HG03457 (cell line): Measurements from ENCODE around the gene CENPB.

Experiments
- ATAC-seq: cut with Tn5 transposase; IDR thresholded peaks from one replicate; pipeline ENCODE4 v1.9.1; 2021; ENCODE audit warnings: moderate number of reproducible peaks; ENCODE audit not compliant: unreplicated experiment

Gene CENPB

GRCh38 chr20:3812259-3812681 lies 25.7 kb upstream of the CENPB start:
- no peak for ATAC-seq

- ATAC-seq = no peak
Measured at GRCh38 chr20:3811467-3812258, 25.1 kb upstream of the CENPB start.

- ATAC-seq = no peak
Measured at GRCh38 chr20:3808544-3808943, 22.0 kb upstream of the CENPB start.

- no peak for ATAC-seq
Measured at GRCh38 chr20:3804781-3805180, 18.2 kb upstream of the CENPB start.

- no peak for ATAC-seq
Measured at GRCh38 chr20:3804254-3804751, 17.8 kb upstream of the CENPB start.

GRCh38 chr20:3803854-3804253 lies 17.3 kb upstream of the CENPB start:
- no peak for ATAC-seq

- ATAC-seq = no peak
Measured at GRCh38 chr20:3803289-3803688, 16.7 kb upstream of the CENPB start.

GRCh38 chr20:3802524-3803239 lies 16.1 kb upstream of the CENPB start:
- ATAC-seq = no peak

- no peak for ATAC-seq
Measured at GRCh38 chr20:3801846-3802245, 15.3 kb upstream of the CENPB start.

GRCh38 chr20:3801299-3801698 lies 14.8 kb upstream of the CENPB start:
- no peak for ATAC-seq

GRCh38 chr20:3800878-3801260 lies 14.3 kb upstream of the CENPB start:
- no peak for ATAC-seq

GRCh38 chr20:3800256-3800877 lies 13.8 kb upstream of the CENPB start:
- no peak for ATAC-seq

GRCh38 chr20:3798908-3799248 lies 12.3 kb upstream of the CENPB start:
- no peak for ATAC-seq

- ATAC-seq = no peak
Measured at GRCh38 chr20:3798373-3798768, 11.8 kb upstream of the CENPB start.

- ATAC-seq = no peak
Measured at GRCh38 chr20:3797592-3798372, 11.2 kb upstream of the CENPB start.

GRCh38 chr20:3797226-3797545 lies 10.6 kb upstream of the CENPB start:
- ATAC-seq = no peak

GRCh38 chr20:3796477-3797225 lies 10.1 kb upstream of the CENPB start:
- ATAC-seq = no peak

GRCh38 chr20:3795511-3796468 lies 9.2 kb upstream of the CENPB start, which contains the start of gene CDC25B:
CDC25B (plus strand) TSS chr20:3796310; CDS start chr20:3796532, 222 bp downstream.
- ATAC-seq = peak; percentile 52

GRCh38 chr20:3794701-3795420 lies 8.3 kb upstream of the CENPB start:
- no peak for ATAC-seq
